SU-DHL-6 (cell line): ENCODE measurements around the gene VAC14.
A peak's percentile ranks its signal among the peaks of the same experiment; 100 is the strongest.

ENCODE experiments used
- H2AFZ ChIP-seq: fragments of 200-600 bp; sonication (generic); 2 replicates; pipeline ENCODE4 v1.6.1; 2014; ENCODE audit warnings: low read depth, mild to moderate bottlenecking, moderate library complexity, mixed read lengths, antibody characterized with exemption, low read length; ENCODE audit not compliant: severe bottlenecking
- H3F3A ChIP-seq: fragments of 200-600 bp; shearing (Covaris generic); 2 replicates; pipeline ENCODE4 v1.6.0; 2016; ENCODE audit warnings: antibody characterized with exemption, mild to moderate bottlenecking; ENCODE audit not compliant: insufficient read depth
- H3K27ac ChIP-seq: fragments of 200-600 bp; sonication (generic); 2 replicates; pipeline ENCODE4 v1.5.1; 2016; ENCODE audit warnings: low read depth, mild to moderate bottlenecking, low read length, moderate library complexity, mixed read lengths
- H3K27me3 ChIP-seq: fragments of 200-600 bp; sonication (generic), shearing (Covaris generic); 2 replicates; pipeline ENCODE4 v1.6.0; 2014; ENCODE audit warnings: mild to moderate bottlenecking, low read length
- H3K36me3 ChIP-seq: fragments of 200-600 bp; sonication (generic); 2 replicates; pipeline ENCODE4 v1.6.1; 2014; ENCODE audit warnings: mild to moderate bottlenecking, low read length, mixed read lengths
- H3K4me2 ChIP-seq: fragments of 300-600, 200-600 bp; shearing (Covaris generic), sonication (generic); 2 replicates; pipeline ENCODE4 v1.6.0; 2014; ENCODE audit warnings: low read length, low read depth, mild to moderate bottlenecking; ENCODE audit not compliant: poor library complexity, severe bottlenecking
- H3K4me3 ChIP-seq: fragments of 200-600 bp; sonication (generic); 2 replicates; pipeline ENCODE4 v1.5.1; 2014; ENCODE audit warnings: antibody characterized with exemption, low read length, mild to moderate bottlenecking, mixed read lengths; ENCODE audit not compliant: insufficient read depth, poor library complexity, severe bottlenecking
- H3K79me2 ChIP-seq: fragments of 200-600 bp; sonication (generic); 2 replicates; pipeline ENCODE4 v1.6.1; 2014; ENCODE audit warnings: mild to moderate bottlenecking, low read length, moderate library complexity; ENCODE audit not compliant: insufficient read depth
- H3K9ac ChIP-seq: fragments of 200-600 bp; sonication (generic); 2 replicates; pipeline ENCODE4 v1.7.0; 2014; ENCODE audit warnings: mild to moderate bottlenecking, low read length
- H3K9me2 ChIP-seq: fragments of 200-600 bp; sonication (generic); replicated peaks from 2 replicates; pipeline ENCODE4 v1.6.1; 2014; ENCODE audit warnings: low read length; ENCODE audit not compliant: insufficient read depth
- H3K9me3 ChIP-seq: fragments of 200-600 bp; sonication (generic); 2 replicates; pipeline ENCODE4 v1.6.1; 2014; ENCODE audit warnings: low read length, mixed read lengths; ENCODE audit not compliant: insufficient read depth
- H4K20me1 ChIP-seq: fragments of 200-600 bp; sonication (generic); 2 replicates; pipeline ENCODE4 v1.6.1; 2014; ENCODE audit warnings: low read depth, mild to moderate bottlenecking, antibody characterized with exemption, low read length, moderate library complexity, mixed read lengths
- CTCF ChIP-seq: fragments of 200-600 bp; sonication (generic); IDR thresholded peaks from one replicate; pipeline ENCODE4 v1.5.1; 2017; ENCODE audit warnings: antibody characterized with exemption, mild to moderate bottlenecking, low read length, moderate library complexity; ENCODE audit not compliant: insufficient read depth, poor library complexity, severe bottlenecking
- EZH2phosphoT487 ChIP-seq: fragments of 200-600 bp; sonication (generic), shearing (Covaris generic); conservative IDR thresholded peaks from 2 replicates; pipeline ENCODE4 v1.6.1; 2018; ENCODE audit warnings: mild to moderate bottlenecking, antibody characterized with exemption, low read length, moderate library complexity, mixed read lengths

Gene VAC14

GRCh38 chr16:70680495-70681381 lies 120.2 kb downstream of the VAC14 start:
- H3K36me3 ChIP-seq, result no peaks in the 10 kb centered on the region

GRCh38 chr16:70679671-70680494 lies 121.1 kb downstream of the VAC14 start:
- no peaks in the 10 kb centered on the region for H3K79me2 ChIP-seq
- no peak overlapping the region for H2AFZ ChIP-seq
- no peak overlapping the region for H3K4me2 ChIP-seq
- no peaks in the 10 kb centered on the region for H4K20me1 ChIP-seq
- H3K36me3 ChIP-seq, result no peaks in the 10 kb centered on the region
- H3K27me3 ChIP-seq, result no peaks in the 10 kb centered on the region
- H3K9ac ChIP-seq, result no peak overlapping the region
- TF ChIP-seq EZH2phosphoT487 (no peak), CTCF (peak; percentile 17)
- no peaks in the 10 kb centered on the region for H3F3A ChIP-seq
- H3K27ac ChIP-seq, result no peak overlapping the region
- H3K9me2 ChIP-seq, result no peaks in the 10 kb centered on the region
- no peaks in the 10 kb centered on the region for H3K9me3 ChIP-seq
- no peak overlapping the region for H3K4me3 ChIP-seq

More at GRCh38 chr16:70680495-70681381, 120.2 kb downstream of the VAC14 start:
- Histone ChIP-seq H4K20me1 (no peaks in the 10 kb centered on the region), H3K27me3 (no peaks in the 10 kb centered on the region), H3K79me2 (no peaks in the 10 kb centered on the region), H3K9me3 (no peaks in the 10 kb centered on the region), H2AFZ (no peak overlapping the region), H3K4me3 (no peak overlapping the region), H3K9me2 (no peaks in the 10 kb centered on the region), H3F3A (no peaks in the 10 kb centered on the region), H3K27ac (no peak overlapping the region), H3K9ac (no peak overlapping the region), H3K4me2 (no peak overlapping the region)
- TF ChIP-seq CTCF (no peak), EZH2phosphoT487 (no peak)

- H2AFZ ChIP-seq, result no peak overlapping the region
- H3K27me3 ChIP-seq, result no peaks in the 10 kb centered on the region
- no peaks in the 10 kb centered on the region for H3K9me3 ChIP-seq
- no peaks in the 10 kb centered on the region for H3K9me2 ChIP-seq
- H3K4me3 ChIP-seq, result no peak overlapping the region
- no peaks in the 10 kb centered on the region for H3F3A ChIP-seq
- no peaks in the 10 kb centered on the region for H3K36me3 ChIP-seq
- no peaks in the 10 kb centered on the region for H4K20me1 ChIP-seq
- no peak overlapping the region for H3K27ac ChIP-seq
- TF ChIP-seq EZH2phosphoT487 (no peak), CTCF (no peak)
- no peaks in the 10 kb centered on the region for H3K79me2 ChIP-seq
- H3K4me2 ChIP-seq, result no peak overlapping the region
- no peak overlapping the region for H3K9ac ChIP-seq
These were observed 121.9 kb downstream of the VAC14 start for GRCh38 chr16:70678898-70679670.
